ENCODE data around the gene CLOCK.
"Not testable (repeated sequence)": the region's sequence is repeated elsewhere in the genome, so short reads cannot be mapped to it uniquely, and the experiment has no call there.

The CLOCK gene, protein sequence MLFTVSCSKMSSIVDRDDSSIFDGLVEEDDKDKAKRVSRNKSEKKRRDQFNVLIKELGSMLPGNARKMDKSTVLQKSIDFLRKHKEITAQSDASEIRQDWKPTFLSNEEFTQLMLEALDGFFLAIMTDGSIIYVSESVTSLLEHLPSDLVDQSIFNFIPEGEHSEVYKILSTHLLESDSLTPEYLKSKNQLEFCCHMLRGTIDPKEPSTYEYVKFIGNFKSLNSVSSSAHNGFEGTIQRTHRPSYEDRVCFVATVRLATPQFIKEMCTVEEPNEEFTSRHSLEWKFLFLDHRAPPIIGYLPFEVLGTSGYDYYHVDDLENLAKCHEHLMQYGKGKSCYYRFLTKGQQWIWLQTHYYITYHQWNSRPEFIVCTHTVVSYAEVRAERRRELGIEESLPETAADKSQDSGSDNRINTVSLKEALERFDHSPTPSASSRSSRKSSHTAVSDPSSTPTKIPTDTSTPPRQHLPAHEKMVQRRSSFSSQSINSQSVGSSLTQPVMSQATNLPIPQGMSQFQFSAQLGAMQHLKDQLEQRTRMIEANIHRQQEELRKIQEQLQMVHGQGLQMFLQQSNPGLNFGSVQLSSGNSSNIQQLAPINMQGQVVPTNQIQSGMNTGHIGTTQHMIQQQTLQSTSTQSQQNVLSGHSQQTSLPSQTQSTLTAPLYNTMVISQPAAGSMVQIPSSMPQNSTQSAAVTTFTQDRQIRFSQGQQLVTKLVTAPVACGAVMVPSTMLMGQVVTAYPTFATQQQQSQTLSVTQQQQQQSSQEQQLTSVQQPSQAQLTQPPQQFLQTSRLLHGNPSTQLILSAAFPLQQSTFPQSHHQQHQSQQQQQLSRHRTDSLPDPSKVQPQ

DNA sequence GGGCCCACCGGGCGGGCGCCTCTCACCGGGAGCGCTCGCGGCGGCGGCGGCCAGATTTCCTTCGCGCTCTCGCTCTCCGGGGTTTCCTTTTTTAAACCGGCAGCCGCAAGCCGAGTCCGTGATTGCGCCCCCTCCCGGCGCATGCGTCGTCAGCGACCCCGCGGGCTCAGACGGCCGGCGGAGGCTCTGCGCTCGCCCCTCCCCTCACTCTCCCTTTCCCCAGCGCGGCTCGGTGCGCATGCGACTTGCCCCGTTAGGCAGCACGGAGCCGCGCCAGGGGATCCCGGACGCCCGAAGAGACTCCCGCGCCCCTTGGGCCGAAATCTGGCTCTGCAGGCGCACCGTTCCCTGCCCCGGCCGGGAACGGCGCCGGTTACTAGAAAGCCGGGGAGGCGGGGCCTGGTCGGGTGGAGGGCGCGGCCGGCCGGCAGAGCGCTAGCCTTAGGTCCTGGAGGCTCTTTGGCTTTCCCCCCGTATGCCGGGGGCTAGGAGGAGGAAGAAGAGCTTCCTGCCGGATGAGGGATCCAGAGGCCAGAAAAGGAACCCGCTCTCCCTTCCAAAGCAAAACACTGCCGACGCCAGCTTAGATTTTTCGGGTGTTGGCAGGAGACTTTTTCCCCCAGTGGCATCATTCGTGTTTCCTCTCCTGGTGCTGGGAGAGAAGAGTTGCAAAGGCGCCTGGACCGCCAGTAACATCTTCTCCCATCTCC lies at the start of gene CLOCK:
Gene CLOCK (minus strand): TSS at position 154 of the 710 bp plus-strand sequence. CDS start 64,124 bp downstream, outside the sequence.
- peak; percentile 79 for DNase-seq

DNA sequence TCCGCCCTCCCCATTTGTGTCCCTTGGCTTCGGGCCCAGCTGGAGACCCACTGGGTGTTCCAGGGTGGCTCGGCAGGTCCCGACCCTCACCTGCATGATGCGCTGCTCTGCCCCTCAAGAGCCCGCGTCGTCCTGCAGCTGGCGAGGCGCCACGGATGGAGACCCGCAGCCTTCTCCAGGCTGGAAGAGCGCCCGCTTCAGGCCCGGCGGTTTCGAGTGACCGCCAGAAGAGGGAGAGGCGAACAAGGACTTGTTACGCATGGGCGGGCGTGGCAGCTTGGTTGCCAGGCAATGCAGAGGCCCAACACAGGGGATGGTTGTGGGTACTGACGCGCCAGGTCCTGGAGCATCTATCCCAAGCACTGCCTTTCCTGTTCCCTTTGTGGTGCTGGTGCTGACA lies 45.3 kb upstream of the CLOCK start, which contains the start of gene PDCL2:
Gene PDCL2 (minus strand): TSS at position 232 of the 400 bp plus-strand sequence. CDS start 136 bp downstream, at position 96.
- no peak for DNase-seq

DNA sequence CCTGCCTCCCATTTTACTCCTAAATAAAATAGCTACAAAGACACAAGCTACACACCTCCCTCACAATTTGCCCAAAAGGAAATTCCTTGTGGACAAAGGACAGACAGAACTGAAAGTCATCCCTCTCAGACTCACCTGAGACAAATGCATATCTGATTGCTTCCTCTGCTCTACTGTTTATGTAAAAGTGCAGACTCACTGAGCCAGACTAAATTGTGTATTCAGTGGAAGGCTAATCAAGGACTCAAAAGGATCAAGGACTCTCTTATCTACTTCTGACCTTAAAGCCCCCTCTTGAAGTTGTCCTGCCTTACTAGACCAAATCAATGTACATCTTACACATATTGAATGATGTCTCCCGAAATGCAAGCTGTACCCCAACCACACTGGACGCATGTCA lies 41.5 kb upstream of the CLOCK start:
- DNase-seq = no peak

DNA sequence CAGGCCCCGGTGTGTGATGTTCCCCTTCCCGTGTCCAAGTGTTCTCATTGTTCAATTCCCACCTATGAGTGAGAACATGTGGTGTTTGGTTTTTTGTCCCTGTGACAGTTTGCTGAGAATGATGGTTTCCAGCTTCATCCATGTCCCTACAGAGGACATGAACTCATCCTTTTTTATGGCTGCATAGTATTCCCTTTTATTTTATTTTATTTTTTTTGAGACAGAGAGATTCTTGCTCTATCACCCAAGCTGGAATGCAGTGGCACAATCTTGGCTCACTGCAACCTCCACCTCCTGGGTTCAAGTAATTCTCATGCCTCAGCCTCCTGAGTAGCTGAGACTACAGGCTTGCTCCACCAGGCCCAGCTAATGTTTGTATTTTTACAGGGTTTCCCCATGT lies 36.1 kb upstream of the CLOCK start:
- DNase-seq = not testable (repeated sequence)

DNA sequence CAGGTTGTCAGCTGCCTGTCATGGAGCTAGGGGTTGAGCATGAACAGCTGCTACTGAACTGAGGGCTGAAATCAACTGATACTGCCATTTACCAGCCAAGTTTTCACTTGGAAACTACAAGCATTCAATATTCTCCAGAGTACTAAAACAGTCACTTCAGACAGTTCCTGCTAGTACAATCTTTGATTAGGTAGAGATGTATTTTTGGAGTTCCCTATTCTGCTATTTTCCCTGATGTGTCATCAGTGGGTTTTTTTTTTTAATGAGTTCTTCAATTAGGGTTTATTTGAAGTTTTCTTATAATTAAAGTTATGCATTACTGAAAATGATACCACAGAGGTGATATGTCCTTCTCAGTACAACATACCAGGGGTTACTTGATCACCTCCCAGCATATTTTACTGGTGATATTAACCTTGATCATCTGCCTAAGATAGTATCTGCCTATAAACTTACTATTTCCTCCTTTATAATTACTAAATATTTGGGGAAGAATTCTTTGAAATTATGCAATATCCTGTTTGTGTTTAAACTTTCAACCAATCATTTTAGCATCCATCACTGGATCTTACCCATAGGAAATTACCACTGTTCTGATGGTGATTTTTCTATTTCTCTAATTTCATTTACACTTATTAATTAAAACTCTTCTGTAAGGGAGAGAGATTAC lies 31.8 kb upstream of the CLOCK start:
- DNase-seq = no peak

DNA sequence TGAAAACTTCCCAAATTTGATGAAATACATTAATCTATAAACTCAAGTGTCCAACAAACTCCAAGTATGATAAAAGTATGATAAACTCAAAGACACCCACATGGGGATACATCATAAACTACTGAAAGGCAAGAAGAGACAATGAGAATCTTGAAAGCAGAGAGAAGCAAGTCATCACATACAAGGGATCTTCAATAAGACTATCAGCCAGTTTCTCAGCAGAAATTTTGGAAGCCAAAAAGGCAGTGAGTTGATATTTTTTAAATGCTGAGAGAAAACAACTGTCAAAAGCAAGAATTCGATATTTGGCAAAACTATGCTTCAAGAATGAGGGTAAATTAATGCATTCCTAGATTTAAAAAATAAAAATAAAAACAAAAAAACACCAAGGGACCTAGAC lies 28.8 kb upstream of the CLOCK start:
- DNase-seq = no peak

DNA sequence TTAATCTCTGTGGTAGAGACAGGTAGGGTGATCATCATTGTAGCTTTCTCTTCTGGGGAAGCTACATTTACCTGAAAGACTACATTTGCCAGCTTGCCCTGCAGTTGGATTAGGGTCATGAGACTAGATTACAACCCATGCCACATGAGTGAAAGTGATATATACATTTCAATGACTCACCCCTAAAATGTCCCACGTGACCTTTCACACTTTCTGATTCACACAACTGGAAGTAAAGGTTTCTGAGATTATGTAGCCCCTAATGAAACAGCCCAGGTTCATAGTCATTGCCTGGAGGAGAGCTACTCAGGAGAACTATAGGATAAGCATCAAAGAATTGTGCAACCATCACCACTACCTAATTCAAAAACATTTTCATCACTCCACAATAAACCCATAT lies 27.5 kb upstream of the CLOCK start:
- DNase-seq = no peak

DNA sequence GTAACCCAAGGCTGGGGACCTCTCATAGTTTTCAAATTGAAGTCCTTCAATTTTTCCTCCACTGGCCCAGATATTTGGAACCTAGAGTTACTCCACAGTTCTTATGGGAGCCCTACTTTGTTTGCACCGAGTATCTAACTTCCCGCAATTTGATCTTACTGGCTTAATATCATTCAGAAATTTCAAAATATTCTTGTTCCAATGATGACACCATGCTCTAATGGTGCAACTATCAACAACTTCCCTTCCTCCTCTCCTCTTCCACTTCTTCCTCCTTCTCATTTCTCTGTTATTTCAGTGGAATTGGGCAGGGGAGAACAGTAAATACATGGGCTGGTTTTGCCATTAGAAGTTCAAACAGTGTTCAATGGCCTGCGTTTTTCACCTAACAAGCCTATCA lies 25.1 kb upstream of the CLOCK start:
- DNase-seq = no peak

DNA sequence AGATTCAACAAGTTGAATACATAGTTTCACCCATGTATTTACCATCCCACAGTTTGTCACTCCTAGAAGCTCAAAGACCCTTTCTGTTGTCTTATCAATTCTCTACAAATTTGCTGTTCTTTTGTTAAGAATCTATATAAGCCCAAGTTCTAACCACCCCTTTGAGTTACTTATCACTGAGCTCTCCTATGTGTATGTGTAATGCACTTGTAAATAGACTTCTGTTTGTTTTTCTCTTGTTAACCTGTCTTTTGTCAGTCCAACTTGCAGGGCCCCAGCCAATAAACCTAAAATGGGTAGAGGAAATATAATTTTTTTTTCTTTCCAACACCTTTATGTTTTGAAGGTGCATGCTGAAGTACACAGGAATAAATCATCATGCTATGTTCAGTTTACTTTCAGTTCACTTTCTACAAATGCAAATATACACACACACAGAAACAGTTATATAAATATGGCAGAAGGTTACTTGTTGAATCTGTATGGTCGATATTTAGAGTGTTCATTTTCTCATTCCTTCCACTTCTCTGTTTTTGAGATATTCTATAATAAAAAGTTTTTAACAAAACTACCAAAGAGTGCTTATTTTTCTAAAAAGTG lies 22.3 kb upstream of the CLOCK start:
- no peak for DNase-seq

DNA sequence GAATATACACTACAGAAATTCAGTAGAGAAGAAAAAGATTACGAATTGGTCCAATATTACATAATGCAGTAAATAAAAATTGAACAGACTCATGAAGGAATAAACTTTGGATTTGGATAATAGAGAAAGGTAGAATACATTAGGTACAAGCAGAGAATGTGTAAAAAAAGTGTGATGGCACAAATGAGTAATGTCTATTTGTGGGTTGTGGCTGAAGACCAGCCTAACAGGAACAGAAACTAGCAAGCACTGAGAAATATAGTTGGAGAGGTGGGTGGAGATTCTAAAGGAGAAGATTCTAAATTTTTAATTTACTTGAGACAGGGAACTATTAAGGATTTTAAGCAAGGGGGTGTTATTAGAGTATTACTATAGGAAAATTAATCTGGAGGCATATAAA lies 15.2 kb upstream of the CLOCK start:
- no peak for DNase-seq

DNA sequence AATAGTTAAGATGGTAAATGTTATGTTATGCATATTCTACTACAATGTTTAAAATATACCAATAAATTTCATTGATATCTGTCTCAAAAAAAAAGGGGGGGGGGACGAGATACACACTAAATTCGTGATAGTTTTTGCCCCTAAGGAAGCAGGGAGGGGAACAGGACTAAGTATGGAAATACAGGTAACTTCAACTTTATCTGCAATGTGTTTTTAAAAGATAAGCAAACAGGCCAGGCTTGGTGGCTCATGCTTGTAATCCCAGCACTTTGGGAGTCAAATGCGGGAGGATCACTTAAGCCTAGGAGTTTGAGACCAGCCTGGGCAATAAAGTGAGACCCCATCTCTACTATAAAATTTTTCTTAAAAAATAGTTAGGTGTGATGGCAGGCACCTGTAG lies 13.4 kb upstream of the CLOCK start:
- no peak for DNase-seq

DNA sequence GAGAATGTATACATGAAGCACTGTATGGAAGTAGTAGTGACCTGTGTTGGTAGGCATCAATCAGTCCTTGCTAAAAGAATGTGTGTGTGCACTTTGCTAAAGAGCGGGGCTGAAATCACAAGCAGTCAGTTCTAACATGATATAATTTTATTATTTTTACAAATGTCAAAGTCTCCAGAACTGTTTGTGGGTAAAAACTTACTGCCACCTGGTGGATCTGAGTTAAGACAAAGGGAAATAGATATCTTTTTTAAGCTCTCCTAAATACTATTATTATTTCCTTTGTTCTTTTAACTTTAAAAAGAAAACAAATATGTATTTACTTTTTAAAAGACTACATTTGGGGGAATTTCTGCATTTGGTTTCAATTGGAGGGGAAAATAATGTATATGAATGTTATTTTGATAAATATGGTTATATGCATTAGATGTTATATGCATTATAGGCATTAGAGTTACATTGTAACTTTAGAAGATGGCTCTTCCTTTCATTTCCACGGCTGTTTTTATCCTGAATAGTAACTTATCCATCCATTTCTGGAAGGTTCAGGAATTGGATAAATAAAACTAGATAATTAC lies 7.8 kb upstream of the CLOCK start:
- no peak for DNase-seq

DNA sequence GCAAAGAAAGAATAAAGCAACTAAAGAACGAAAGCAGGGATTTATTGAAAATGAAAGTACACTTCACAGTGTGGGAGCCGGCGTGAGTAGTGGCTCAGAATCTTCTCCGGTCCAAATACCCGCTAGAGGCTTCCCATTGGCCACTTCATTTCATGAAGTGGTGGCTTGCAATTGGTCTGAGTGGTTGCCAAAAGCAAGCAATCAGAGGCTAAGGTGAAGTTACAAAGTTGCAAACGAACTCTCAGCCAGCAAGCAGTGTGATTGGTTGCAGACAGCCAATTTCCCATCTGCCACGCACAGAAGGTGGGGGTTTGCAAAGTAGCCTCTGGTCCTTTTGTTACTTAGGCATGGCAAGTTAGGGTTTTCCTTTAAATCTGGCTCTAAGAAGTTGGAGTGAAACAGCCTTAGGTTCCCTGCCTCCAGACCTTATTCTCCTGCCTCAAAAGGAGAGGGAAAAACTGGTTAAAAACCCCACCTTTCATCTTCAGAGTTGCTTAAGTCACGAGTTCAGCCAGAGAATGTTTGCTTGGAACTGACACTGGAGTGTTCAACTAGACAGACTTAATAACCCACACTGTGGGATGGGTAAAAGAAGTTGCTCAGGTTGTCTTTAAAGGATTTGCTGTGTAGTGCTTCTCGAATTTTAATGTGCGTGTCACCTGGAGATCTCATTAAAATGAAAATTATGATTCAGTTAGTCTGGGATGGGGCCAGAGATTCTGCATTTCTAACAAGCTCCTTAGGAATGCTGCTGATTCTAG lies 6.9 kb upstream of the CLOCK start:
- no peak for DNase-seq

DNA sequence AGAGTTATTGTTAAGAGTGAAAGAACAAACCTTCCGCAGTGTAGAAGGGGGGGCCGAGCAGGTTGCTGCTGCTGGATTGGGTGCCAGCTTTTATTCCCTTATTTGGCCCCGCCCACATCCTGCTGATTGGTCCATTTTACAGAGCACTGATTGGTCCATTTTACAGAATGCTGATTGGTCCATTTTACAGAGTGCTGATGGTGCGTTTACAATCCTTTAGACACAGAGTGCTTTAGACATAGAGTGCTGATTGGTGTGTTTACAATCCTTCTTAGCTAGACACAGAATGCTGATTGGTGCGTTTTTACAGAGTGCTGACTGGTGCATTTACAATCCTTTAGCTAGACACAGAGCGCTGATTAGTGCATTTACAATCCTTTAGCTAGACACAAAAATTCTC lies 5.3 kb upstream of the CLOCK start:
- DNase-seq = not testable (repeated sequence)

DNA sequence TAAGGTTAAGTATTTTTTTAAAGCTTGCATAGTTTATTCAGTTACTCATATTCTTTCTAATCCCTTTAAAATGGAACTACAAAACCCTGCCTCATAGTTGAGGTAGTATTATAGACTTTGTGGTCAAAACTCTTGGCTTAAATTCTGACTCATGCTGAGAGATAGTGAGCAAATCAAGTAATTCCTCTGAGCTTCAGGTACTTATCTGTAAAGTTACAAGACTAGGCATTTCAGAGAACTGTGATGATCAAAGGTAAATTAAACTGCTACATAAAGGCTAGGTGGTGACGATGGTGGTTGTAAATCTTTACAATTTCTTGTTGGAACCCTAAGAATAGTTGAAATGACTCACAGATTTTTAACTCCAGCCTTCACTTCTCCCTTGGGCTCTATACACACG lies 3.2 kb upstream of the CLOCK start:
- no peak for DNase-seq

DNA sequence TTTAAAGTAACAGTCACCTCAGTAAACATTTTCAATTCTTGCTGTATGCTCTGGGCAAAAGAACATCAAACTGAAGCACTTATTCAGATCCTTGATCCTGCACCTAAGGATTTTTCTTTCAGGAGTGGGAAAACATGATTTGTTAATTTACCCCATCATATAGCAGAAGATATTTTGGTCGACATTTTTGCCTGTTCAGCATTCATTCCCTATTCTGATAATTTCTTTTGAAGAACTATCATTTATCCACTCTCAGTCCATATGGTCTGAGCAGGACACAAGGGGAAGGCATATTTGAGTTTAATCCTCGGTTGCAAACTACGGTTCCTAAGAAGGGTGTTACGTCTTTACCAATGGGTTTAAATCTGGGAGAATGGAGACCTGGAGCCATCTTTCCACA lies 1.2 kb upstream of the CLOCK start:
- DNase-seq = no peak

DNA sequence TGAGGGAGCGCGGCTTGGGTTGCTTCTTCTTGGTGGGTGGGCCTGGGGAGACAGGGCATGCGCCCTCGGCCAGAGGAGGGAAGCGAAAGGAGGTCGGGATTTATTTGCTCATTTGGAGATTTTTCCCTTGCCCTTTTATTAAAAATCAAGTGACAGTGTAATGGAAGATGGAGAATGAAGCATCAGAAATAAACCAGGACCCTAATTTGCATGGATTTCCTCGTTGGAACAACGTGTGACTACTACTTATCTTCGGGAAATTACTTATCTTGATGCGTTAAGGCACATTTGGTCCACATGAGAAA lies 709 bp upstream of the CLOCK start:
- DNase-seq = no peak

DNA sequence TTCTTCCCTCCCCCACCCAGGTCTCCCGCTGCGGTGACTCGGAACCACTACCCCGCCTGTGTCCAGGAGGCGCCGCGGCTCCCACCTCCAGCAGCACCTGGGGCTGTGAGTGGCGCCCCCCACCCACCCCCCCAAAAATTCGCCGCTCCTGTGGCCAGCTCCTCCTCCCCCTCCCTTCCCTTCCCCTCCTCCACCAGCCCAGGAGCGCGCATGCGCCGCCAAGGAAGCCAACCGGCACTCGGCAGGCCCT lies 278 bp downstream of the CLOCK start:
- DNase-seq = no peak

DNA sequence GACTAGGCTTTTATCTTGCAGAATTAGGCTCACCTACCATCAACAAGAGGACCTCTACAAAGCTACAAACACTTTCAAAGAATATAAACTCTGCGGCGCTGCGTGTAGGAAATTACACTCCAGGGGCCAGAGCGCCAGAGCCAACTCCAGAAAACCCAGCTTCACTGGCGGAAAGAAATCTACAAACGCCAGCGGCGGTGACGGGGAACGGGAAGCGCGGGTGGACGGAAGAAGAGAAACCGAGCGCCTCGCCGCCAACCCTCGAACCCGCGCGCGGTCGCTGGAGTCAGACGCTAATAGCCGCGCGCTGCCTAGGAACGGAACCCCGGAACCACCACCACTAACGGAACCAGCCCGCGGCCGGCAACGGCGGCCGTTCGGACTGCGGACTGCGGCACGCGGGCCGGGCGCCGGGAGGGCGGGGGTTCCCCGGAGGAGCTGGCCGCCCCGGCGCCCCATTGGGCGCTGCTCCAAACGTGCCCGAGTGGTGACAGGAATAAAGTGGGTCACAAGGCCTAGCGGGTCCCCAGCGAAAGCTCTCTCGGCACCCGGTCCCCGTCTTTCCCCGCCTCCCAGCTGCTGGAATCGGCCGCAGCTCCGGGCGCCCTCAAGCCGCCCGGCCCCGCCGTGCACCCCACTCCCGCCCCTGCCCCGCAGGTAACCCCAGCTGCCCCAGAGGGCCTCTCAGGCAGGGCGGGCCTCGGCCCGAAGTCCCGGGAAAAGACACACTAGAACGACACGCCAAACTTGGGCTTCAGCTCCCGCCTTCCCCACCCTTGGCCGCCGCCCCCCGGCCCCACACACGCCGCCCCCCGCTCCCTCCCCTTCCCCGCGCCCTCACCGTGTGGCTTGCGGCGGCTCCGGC lies 836 bp downstream of the CLOCK start:
- DNase-seq = peak; percentile 58

DNA sequence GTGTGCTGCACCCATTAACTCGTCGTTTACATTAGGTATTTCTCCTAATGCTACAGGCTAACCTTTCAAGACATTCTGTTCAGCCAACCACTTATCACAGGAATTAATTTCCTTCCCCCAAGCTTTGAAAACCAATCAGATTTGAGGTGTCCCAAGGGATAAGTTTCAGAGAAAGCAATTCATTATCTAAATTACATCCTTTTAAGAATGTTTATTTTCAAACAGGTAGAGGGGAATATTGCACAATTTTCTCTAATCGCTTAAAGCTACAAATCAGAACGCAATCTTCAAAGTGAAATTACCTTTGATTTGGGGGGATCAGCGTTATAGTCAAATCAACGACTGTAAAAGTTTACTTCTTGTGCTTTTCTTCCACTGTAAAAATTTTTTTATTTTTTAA lies 1.6 kb downstream of the CLOCK start:
- DNase-seq = no peak

DNA sequence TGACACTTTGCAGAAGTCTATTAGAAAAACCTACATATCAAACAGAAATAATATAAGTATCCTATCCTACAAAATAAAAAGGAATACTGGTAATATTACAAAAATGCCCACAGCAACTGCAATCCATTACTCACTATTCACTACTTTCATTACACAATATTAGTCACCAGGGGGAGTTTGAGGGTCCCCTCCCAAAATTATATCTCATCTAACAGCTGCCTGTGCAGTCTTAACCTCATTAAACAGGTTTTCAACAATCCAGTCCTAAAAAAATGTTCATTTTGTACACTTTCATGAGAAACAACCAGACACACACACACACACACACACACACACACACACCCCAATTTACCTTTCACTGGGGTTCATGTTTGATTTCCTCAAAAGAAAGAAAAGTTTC lies 2.9 kb downstream of the CLOCK start:
- no peak for DNase-seq
